GM23338 (cell line): ENCODE data around the gene RPS14. TPM values are rescaled to one million over a fixed set of nuclear protein-coding genes. Genes with fewer than 3 reads are reported as not detected.

Experiments
- ATAC-seq: fragments of 200-7000 bp; cut with Tn5 transposase; 3 replicates; pipeline ENCODE4 v1.9.1; 2020
- DNase-seq: peaks from one replicate; pipeline ENCODE4 v3.0.0-alpha.2; 2015; ENCODE audit warnings: low spot score
- H2AFZ ChIP-seq: fragments of 200-600 bp; sonication (generic); 2 replicates; pipeline ENCODE4 v1.8.0; 2016; ENCODE audit warnings: antibody characterized with exemption, mild to moderate bottlenecking, moderate library complexity
- H3F3A ChIP-seq: fragments of 200-600 bp; sonication (generic); replicated peaks from 2 replicates; pipeline ENCODE4 v1.8.0; 2017; ENCODE audit warnings: antibody characterized with exemption, mixed run types, low read depth
- H3K27ac ChIP-seq: fragments of 200-600 bp; sonication (generic); 2 replicates; pipeline ENCODE4 v1.6.1; 2016; ENCODE audit warnings: low read depth
- H3K27me3 ChIP-seq: fragments of 200-600 bp; sonication (generic); 2 replicates; pipeline ENCODE4 v1.8.0; 2016; ENCODE audit warnings: mild to moderate bottlenecking, mixed run types, moderate library complexity; ENCODE audit not compliant: insufficient read depth
- H3K36me3 ChIP-seq: fragments of 200-600 bp; sonication (generic); 2 replicates; pipeline ENCODE4 v1.8.0; 2016; ENCODE audit warnings: mild to moderate bottlenecking; ENCODE audit not compliant: insufficient read depth
- H3K4me1 ChIP-seq: fragments of 200-600 bp; sonication (generic); 2 replicates; pipeline ENCODE4 v1.8.0; 2016; ENCODE audit warnings: mild to moderate bottlenecking, moderate library complexity; ENCODE audit not compliant: insufficient read depth
- H3K4me2 ChIP-seq: fragments of 200-600 bp; sonication (generic); 2 replicates; pipeline ENCODE4 v1.7.1; 2017; ENCODE audit warnings: mixed run types
- H3K4me3 ChIP-seq: fragments of 200-600 bp; sonication (generic); 2 replicates; pipeline ENCODE4 v1.6.1; 2016; ENCODE audit warnings: mixed run types
- H3K79me2 ChIP-seq: fragments of 200-600 bp; sonication (generic); replicated peaks from 2 replicates; pipeline ENCODE4 v1.8.0; 2017; ENCODE audit warnings: mild to moderate bottlenecking; ENCODE audit not compliant: insufficient read depth
- H3K9me2 ChIP-seq: fragments of 200-600 bp; sonication (generic); 2 replicates; pipeline ENCODE4 v1.8.0; 2017; ENCODE audit not compliant: insufficient read depth
- H4K20me1 ChIP-seq: fragments of 200-600 bp; sonication (generic); replicated peaks from 2 replicates; pipeline ENCODE4 v1.8.0; 2017; ENCODE audit warnings: mild to moderate bottlenecking; ENCODE audit not compliant: insufficient read depth
- H3K27ac Mint-ChIP-seq: 2 replicates; pipeline ENCODE4 v1.8.0; 2020; ENCODE audit warnings: inconsistent platforms, mild to moderate bottlenecking, moderate library complexity, mixed read lengths
- H3K27me3 Mint-ChIP-seq: 3 replicates; pipeline ENCODE4 v1.8.0; 2022; ENCODE audit warnings: low read depth, mild to moderate bottlenecking, moderate library complexity, mixed read lengths, inconsistent platforms; ENCODE audit not compliant: insufficient read depth, poor library complexity
- H3K36me3 Mint-ChIP-seq: 3 replicates; pipeline ENCODE4 v1.8.0; 2021; ENCODE audit warnings: low read depth, mild to moderate bottlenecking, inconsistent platforms, moderate library complexity, mixed read lengths
- H3K4me1 Mint-ChIP-seq: 3 replicates; pipeline ENCODE4 v1.8.0; 2020; ENCODE audit warnings: mild to moderate bottlenecking, inconsistent platforms, mixed read lengths
- H3K4me3 Mint-ChIP-seq: 3 replicates; pipeline ENCODE4 v1.8.0; 2021; ENCODE audit warnings: moderate library complexity, mild to moderate bottlenecking, inconsistent platforms, mixed read lengths
- H3K9me3 Mint-ChIP-seq: 3 replicates; pipeline ENCODE4 v1.8.0; 2020; ENCODE audit warnings: moderate library complexity, mild to moderate bottlenecking, inconsistent platforms, mixed read lengths
- CREB1 ChIP-seq: fragments of 250-450 bp; sonication (Bioruptor Pico); IDR thresholded peaks from 2 replicates; pipeline ENCODE4 v1.5.0; 2020; ENCODE audit warnings: low read depth, mild to moderate bottlenecking, moderate library complexity
- EZH2phosphoT487 ChIP-seq: fragments of 200-600 bp; sonication (generic); IDR thresholded peaks from one replicate; pipeline ENCODE4 v1.8.1; 2018; ENCODE audit warnings: antibody characterized with exemption; ENCODE audit not compliant: unreplicated experiment
- JUNB ChIP-seq: IDR thresholded peaks from one replicate; pipeline ENCODE4 v1.6.1; 2016; ENCODE audit warnings: antibody characterized with exemption; ENCODE audit not compliant: unreplicated experiment
- NANOG ChIP-seq: IDR thresholded peaks from 2 replicates; pipeline ENCODE4 v1.6.1; 2016; ENCODE audit warnings: antibody characterized with exemption, borderline replicate concordance
- POLR2AphosphoS5 ChIP-seq: IDR thresholded peaks from 2 replicates; pipeline ENCODE4 v1.6.1; 2016; ENCODE audit warnings: antibody characterized with exemption, low read depth
- ZNF114 ChIP-seq: fragments of 250-450 bp; sonication (Bioruptor Pico); IDR thresholded peaks from 2 replicates; pipeline ENCODE4 v1.5.0; 2020; ENCODE audit warnings: mild to moderate bottlenecking, moderate library complexity
- ZNF331 ChIP-seq: fragments of 250-450 bp; sonication (Bioruptor Pico); IDR thresholded peaks from 2 replicates; pipeline ENCODE4 v1.5.0; 2020; ENCODE audit warnings: low read depth, mild to moderate bottlenecking, moderate library complexity
- polyA plus RNA-seq: library from polyadenylated mRNA; unstranded; fragments of >200 nt; fragmentation: Nextera tagmentation; extraction: Ambion mirVana; gene quantifications from 2 replicates; pipeline ENCODE4 v1.2.1, GENCODE V29; 2016
- total RNA-seq: library from RNA; depleted of rRNA; stranded (reverse); fragments of >200 nt; shearing (Covaris generic); gene quantifications from 2 replicates; pipeline ENCODE4 v1.2.3, GENCODE V29; 2014
- TF ChIP-seq, protein P1 (sequence below): fragments of 250-450 bp; sonication (Bioruptor Pico); IDR thresholded peaks from 2 replicates; pipeline ENCODE4 v1.5.0; 2020; ENCODE audit warnings: mild to moderate bottlenecking, moderate library complexity
- TF ChIP-seq, protein P2 (sequence below), 2 experiments: fragments of 200-600 bp in 1 of 2; sonication (generic) in 1 of 2; conservative IDR thresholded peaks; 2 replicates each; pipeline versions ENCODE4 v1.5.1 to v1.6.1; 2016 to 2017; ENCODE audit warnings: antibody characterized with exemption in 2 of 2, low read depth in 2 of 2, mild to moderate bottlenecking in 2 of 2, moderate library complexity in 1 of 2
- TF ChIP-seq, protein P3 (sequence below): IDR thresholded peaks from 2 replicates; pipeline ENCODE4 v1.6.1; 2016; ENCODE audit warnings: antibody characterized with exemption

The RPS14 gene
- total and polyA plus RNA-seq, 2 experiments from 2014 or later, result 1,443 to 2,790 TPM

DNA sequence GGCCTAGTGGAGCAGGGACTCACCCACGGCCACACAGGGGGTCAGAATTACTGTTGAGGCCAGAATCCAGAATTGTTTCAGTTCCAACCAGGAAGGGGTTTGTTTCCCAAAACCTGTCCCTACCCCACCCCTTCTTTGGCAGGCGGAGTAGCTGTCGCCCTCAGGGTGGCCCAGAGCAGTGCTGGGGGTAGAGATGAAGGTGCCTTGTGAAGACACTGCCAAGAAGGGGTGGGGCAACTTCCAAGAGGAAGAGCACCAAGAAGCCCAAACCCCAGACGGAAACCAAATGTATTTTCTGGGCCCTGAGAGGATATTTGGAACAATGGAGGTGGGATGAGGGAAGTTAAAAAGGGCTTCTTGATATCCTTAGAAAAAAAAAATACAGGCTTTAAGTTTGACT, 47.0 kb upstream of the RPS14 start (continued):
- TF ChIP-seq, protein P1, sequence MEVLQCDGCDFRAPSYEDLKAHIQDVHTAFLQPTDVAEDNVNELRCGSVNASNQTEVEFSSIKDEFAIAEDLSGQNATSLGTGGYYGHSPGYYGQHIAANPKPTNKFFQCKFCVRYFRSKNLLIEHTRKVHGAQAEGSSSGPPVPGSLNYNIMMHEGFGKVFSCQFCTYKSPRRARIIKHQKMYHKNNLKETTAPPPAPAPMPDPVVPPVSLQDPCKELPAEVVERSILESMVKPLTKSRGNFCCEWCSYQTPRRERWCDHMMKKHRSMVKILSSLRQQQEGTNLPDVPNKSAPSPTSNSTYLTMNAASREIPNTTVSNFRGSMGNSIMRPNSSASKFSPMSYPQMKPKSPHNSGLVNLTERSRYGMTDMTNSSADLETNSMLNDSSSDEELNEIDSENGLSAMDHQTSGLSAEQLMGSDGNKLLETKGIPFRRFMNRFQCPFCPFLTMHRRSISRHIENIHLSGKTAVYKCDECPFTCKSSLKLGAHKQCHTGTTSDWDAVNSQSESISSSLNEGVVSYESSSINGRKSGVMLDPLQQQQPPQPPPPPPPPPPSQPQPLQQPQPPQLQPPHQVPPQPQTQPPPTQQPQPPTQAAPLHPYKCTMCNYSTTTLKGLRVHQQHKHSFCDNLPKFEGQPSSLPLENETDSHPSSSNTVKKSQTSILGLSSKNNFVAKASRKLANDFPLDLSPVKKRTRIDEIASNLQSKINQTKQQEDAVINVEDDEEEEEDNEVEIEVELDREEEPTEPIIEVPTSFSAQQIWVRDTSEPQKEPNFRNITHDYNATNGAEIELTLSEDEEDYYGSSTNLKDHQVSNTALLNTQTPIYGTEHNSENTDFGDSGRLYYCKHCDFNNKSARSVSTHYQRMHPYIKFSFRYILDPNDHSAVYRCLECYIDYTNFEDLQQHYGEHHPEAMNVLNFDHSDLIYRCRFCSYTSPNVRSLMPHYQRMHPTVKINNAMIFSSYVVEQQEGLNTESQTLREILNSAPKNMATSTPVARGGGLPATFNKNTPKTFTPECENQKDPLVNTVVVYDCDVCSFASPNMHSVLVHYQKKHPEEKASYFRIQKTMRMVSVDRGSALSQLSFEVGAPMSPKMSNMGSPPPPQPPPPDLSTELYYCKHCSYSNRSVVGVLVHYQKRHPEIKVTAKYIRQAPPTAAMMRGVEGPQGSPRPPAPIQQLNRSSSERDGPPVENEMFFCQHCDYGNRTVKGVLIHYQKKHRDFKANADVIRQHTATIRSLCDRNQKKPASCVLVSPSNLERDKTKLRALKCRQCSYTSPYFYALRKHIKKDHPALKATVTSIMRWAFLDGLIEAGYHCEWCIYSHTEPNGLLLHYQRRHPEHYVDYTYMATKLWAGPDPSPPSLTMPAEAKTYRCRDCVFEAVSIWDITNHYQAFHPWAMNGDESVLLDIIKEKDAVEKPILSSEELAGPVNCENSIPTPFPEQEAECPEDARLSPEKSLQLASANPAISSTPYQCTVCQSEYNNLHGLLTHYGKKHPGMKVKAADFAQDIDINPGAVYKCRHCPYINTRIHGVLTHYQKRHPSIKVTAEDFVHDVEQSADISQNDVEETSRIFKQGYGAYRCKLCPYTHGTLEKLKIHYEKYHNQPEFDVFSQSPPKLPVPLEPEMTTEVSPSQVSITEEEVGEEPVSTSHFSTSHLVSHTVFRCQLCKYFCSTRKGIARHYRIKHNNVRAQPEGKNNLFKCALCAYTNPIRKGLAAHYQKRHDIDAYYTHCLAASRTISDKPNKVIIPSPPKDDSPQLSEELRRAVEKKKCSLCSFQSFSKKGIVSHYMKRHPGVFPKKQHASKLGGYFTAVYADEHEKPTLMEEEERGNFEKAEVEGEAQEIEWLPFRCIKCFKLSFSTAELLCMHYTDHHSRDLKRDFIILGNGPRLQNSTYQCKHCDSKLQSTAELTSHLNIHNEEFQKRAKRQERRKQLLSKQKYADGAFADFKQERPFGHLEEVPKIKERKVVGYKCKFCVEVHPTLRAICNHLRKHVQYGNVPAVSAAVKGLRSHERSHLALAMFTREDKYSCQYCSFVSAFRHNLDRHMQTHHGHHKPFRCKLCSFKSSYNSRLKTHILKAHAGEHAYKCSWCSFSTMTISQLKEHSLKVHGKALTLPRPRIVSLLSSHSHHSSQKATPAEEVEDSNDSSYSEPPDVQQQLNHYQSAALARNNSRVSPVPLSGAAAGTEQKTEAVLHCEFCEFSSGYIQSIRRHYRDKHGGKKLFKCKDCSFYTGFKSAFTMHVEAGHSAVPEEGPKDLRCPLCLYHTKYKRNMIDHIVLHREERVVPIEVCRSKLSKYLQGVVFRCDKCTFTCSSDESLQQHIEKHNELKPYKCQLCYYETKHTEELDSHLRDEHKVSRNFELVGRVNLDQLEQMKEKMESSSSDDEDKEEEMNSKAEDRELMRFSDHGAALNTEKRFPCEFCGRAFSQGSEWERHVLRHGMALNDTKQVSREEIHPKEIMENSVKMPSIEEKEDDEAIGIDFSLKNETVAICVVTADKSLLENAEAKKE, result no peak
- TF ChIP-seq JUNB, result no peak
- no peak for TF ChIP-seq EZH2phosphoT487
- no peak for TF ChIP-seq ZNF114
- TF ChIP-seq, protein P2, sequence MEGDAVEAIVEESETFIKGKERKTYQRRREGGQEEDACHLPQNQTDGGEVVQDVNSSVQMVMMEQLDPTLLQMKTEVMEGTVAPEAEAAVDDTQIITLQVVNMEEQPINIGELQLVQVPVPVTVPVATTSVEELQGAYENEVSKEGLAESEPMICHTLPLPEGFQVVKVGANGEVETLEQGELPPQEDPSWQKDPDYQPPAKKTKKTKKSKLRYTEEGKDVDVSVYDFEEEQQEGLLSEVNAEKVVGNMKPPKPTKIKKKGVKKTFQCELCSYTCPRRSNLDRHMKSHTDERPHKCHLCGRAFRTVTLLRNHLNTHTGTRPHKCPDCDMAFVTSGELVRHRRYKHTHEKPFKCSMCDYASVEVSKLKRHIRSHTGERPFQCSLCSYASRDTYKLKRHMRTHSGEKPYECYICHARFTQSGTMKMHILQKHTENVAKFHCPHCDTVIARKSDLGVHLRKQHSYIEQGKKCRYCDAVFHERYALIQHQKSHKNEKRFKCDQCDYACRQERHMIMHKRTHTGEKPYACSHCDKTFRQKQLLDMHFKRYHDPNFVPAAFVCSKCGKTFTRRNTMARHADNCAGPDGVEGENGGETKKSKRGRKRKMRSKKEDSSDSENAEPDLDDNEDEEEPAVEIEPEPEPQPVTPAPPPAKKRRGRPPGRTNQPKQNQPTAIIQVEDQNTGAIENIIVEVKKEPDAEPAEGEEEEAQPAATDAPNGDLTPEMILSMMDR (conservative IDR thresholded peaks at IDR 0.05; ENCODE audit: low read depth in 2 of 2), result no peak
- no peak for TF ChIP-seq POLR2AphosphoS5
- no peak for TF ChIP-seq CREB1

DNA sequence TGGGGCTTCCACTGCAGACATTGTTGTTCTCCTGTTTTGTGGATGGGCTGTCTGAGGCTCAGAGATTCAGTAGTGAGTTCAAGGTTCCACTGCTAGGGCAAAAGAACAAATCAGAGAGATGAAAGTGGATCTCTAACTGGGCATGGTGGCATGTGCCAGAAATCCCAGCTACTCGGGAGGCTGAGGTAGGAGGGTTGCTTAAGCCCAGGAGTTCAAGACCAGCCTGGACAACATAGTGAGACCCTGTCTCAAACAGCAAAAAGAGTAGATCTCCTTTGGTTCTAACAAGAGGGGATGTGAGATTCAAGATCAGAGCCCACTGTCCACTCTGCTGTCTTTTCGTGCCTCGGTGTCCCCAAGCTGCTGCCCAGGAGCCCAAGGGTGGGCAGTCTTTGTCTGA, 46.6 kb upstream of the RPS14 start:
- H3K27ac ChIP-seq, result peak overlapping the region; percentile 39; the same call in 1 of the 2 replicates
- H3F3A ChIP-seq, result 0 out of 2 replicates have a peak, but pooled peaks cover 5% of the 10 kb centered on the region
- no peak overlapping the region for H3K4me2 ChIP-seq
- H3K4me3 Mint-ChIP-seq, result no peak overlapping the region
- H3K27ac Mint-ChIP-seq, result no peak overlapping the region
- H3K36me3 ChIP-seq, result no peaks in the 10 kb centered on the region; the same call in 1 of the 2 replicates
- no peaks in the 10 kb centered on the region for H3K9me3 Mint-ChIP-seq
- H3K9me2 ChIP-seq, result no peaks in the 10 kb centered on the region
- H3K4me1 Mint-ChIP-seq, result peaks cover 68% of the 10 kb centered on the region
- no peaks in the 10 kb centered on the region for H3K27me3 ChIP-seq
- no peak overlapping the region for H2AFZ ChIP-seq
- DNase-seq (no peak), ATAC-seq (no peak)
- no peak overlapping the region for H3K4me3 ChIP-seq
- H3K36me3 Mint-ChIP-seq, result peaks cover 13% of the 10 kb centered on the region; the same call in 2 of the 3 replicates
- peaks cover 23% of the 10 kb centered on the region for H3K27me3 Mint-ChIP-seq
- peaks cover 35% of the 10 kb centered on the region for H4K20me1 ChIP-seq
- peaks cover 100% of the 10 kb centered on the region for H3K79me2 ChIP-seq
- H3K4me1 ChIP-seq, result peaks cover 41% of the 10 kb centered on the region
- TF ChIP-seq, protein P3, sequence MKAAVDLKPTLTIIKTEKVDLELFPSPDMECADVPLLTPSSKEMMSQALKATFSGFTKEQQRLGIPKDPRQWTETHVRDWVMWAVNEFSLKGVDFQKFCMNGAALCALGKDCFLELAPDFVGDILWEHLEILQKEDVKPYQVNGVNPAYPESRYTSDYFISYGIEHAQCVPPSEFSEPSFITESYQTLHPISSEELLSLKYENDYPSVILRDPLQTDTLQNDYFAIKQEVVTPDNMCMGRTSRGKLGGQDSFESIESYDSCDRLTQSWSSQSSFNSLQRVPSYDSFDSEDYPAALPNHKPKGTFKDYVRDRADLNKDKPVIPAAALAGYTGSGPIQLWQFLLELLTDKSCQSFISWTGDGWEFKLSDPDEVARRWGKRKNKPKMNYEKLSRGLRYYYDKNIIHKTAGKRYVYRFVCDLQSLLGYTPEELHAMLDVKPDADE, result no peak
- TF ChIP-seq CREB1 (no peak), NANOG (no peak), ZNF114 (no peak), ZNF331 (CRISPR knock-in tag) (no peak), JUNB (no peak), POLR2AphosphoS5 (no peak)
